HL-60 (cell line): ENCODE measurements around the gene RPS6KA3.

Experiments used
- DNase-seq, 2 experiments: peaks; one replicate each; pipeline ENCODE4 v3.0.0-alpha.2; 2010 to 2020; ENCODE audit warnings: low read depth in 1 of 2, low spot score in 1 of 2
- H3K27ac ChIP-seq: fragments of 250-450 bp; sonication (Bioruptor Pico); replicated peaks from 2 replicates; pipeline ENCODE4 v1.5.1; 2020; ENCODE audit warnings: mild to moderate bottlenecking, moderate library complexity
- H3K27me3 ChIP-seq: fragments of 250-450 bp; sonication (Bioruptor Pico); 2 replicates; pipeline ENCODE4 v1.5.1; 2021; ENCODE audit warnings: mild to moderate bottlenecking, moderate library complexity; ENCODE audit not compliant: insufficient read depth, poor library complexity, severe bottlenecking
- H3K4me3 ChIP-seq: replicated peaks from 2 replicates; pipeline ENCODE4 v1.5.1; 2011; ENCODE audit warnings: mild to moderate bottlenecking, control low read depth, low read length; ENCODE audit not compliant: insufficient read depth
- CTCF ChIP-seq: IDR thresholded peaks from one replicate; pipeline ENCODE4 v1.5.1; 2011; ENCODE audit warnings: low read length, control low read depth, inconsistent platforms; ENCODE audit not compliant: insufficient read depth
- GABPA ChIP-seq: IDR thresholded peaks from 2 replicates; pipeline ENCODE4 v1.6.1; 2012; ENCODE audit warnings: low read depth
- POLR2AphosphoS5 ChIP-seq: IDR thresholded peaks from 2 replicates; pipeline ENCODE4 v1.6.1; 2012; ENCODE audit warnings: low read depth
- REST ChIP-seq: IDR thresholded peaks from 2 replicates; pipeline ENCODE4 v1.6.1; 2012; ENCODE audit warnings: low read depth; ENCODE audit not compliant: insufficient replicate concordance
- SPI1 ChIP-seq: IDR thresholded peaks from 2 replicates; pipeline ENCODE4 v1.6.1; 2012; ENCODE audit warnings: low read depth, mild to moderate bottlenecking, borderline replicate concordance

RPS6KA3 gene

GRCh38 chrX:20270562-20270890 lies 3.8 kb upstream of the RPS6KA3 start:
- no peak for TF ChIP-seq REST
- TF ChIP-seq POLR2AphosphoS5 = no peak
- no peak for TF ChIP-seq CTCF
- no peak for TF ChIP-seq GABPA
- TF ChIP-seq SPI1 = no peak
- DNase-seq = no peak
- Histone ChIP-seq H3K27ac (no peak overlapping the region), H3K4me3 (no peak overlapping the region), H3K27me3 (no peaks in the 10 kb centered on the region)

- DNase-seq = no peak
- no peaks in the 10 kb centered on the region for H3K27me3 ChIP-seq
- H3K27ac ChIP-seq = no peak overlapping the region
- no peak for TF ChIP-seq SPI1
- TF ChIP-seq POLR2AphosphoS5 = no peak
- no peak for TF ChIP-seq GABPA
- TF ChIP-seq REST = no peak
- no peak for TF ChIP-seq CTCF
- H3K4me3 ChIP-seq = no peak overlapping the region
Measured at GRCh38 chrX:20269848-20270561, 3.3 kb upstream of the RPS6KA3 start.

GRCh38 chrX:20267931-20268701 lies 1.4 kb upstream of the RPS6KA3 start:
- DNase-seq = no peak
- no peak for TF ChIP-seq SPI1
- no peak for TF ChIP-seq POLR2AphosphoS5
- no peak for TF ChIP-seq CTCF
- no peak overlapping the region for H3K4me3 ChIP-seq
- H3K27ac ChIP-seq = no peak overlapping the region
- H3K27me3 ChIP-seq = no peaks in the 10 kb centered on the region
